ENCODE results near the gene NUDT1.

The NUDT1 gene

GRCh38 chr7:2200584-2200980, 41.4 kb upstream of the NUDT1 start:
- Histone ChIP-seq H2AFZ (ENCODE audit: low read depth, low read length, severe bottlenecking) (no peak overlapping the region), H3K9me3 (ENCODE audit: insufficient read depth, low read length) (peaks cover 3% of the 10 kb centered on the region; the same call in 1 of the 2 replicates), H3K79me2 (ENCODE audit: insufficient read depth, low read length) (no peaks in the 10 kb centered on the region), H3K4me3 (ENCODE audit: insufficient read depth, low read length, poor library complexity, severe bottlenecking) (no peak overlapping the region), H3K4me2 (ENCODE audit: low read depth, low read length, poor library complexity, severe bottlenecking) (no peak overlapping the region), H4K20me1 (ENCODE audit: low read depth, low read length) (no peaks in the 10 kb centered on the region), H3K9me2 (replicated peaks; ENCODE audit: insufficient read depth, low read length) (no peaks in the 10 kb centered on the region), H3K36me3 (ENCODE audit: low read length) (peaks cover 11% of the 10 kb centered on the region), H3K9ac (ENCODE audit: low read length) (no peak overlapping the region), H3F3A (ENCODE audit: insufficient read depth) (no peaks in the 10 kb centered on the region), H3K27ac (ENCODE audit: low read depth, low read length) (no peak overlapping the region), H3K27me3 (ENCODE audit: low read length) (no peaks in the 10 kb centered on the region)
- TF ChIP-seq EZH2phosphoT487 (conservative IDR thresholded peaks at IDR 0.05; ENCODE audit: low read length) = no peak

DNA sequence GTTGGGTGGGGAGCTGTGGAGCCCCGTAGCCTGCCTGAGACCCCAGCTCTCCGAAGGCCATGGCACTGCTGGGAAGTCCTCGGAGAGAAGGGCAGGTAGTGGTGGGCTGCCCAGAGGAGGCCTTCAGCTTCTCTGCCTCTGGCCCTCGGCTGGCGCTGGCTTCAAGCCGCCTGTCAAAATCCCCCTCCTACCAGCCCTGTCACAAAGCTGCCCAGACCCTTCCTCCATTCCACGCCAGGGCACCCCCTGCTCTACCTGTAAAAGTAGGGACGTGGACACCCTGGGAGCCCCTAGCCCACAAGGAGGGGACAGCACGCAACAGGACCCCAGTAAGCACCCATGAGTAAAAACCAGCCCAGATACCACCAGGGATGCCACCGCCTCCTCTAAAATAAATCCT, 40.9 kb upstream of the NUDT1 start:
- no peaks in the 10 kb centered on the region for H3K9me3 ChIP-seq (ENCODE audit: insufficient read depth, low read length)
- no peak overlapping the region for H3K27ac ChIP-seq (ENCODE audit: low read depth, low read length)
- TF ChIP-seq EZH2phosphoT487 (conservative IDR thresholded peaks at IDR 0.05; ENCODE audit: low read length) = no peak
- TF ChIP-seq, protein P1, sequence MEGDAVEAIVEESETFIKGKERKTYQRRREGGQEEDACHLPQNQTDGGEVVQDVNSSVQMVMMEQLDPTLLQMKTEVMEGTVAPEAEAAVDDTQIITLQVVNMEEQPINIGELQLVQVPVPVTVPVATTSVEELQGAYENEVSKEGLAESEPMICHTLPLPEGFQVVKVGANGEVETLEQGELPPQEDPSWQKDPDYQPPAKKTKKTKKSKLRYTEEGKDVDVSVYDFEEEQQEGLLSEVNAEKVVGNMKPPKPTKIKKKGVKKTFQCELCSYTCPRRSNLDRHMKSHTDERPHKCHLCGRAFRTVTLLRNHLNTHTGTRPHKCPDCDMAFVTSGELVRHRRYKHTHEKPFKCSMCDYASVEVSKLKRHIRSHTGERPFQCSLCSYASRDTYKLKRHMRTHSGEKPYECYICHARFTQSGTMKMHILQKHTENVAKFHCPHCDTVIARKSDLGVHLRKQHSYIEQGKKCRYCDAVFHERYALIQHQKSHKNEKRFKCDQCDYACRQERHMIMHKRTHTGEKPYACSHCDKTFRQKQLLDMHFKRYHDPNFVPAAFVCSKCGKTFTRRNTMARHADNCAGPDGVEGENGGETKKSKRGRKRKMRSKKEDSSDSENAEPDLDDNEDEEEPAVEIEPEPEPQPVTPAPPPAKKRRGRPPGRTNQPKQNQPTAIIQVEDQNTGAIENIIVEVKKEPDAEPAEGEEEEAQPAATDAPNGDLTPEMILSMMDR (IDR thresholded peaks at IDR 0.05; ENCODE audit: insufficient read depth, low read length, poor library complexity, severe bottlenecking) = no peak
- H3K4me3 ChIP-seq (ENCODE audit: insufficient read depth, low read length, poor library complexity, severe bottlenecking) = no peak overlapping the region
- no peaks in the 10 kb centered on the region for H4K20me1 ChIP-seq (ENCODE audit: low read depth, low read length)
- H3F3A ChIP-seq (ENCODE audit: insufficient read depth) = no peaks in the 10 kb centered on the region
- no peak overlapping the region for H3K4me2 ChIP-seq (ENCODE audit: low read depth, low read length, poor library complexity, severe bottlenecking)
- H3K27me3 ChIP-seq (ENCODE audit: low read length) = no peaks in the 10 kb centered on the region
- no peaks in the 10 kb centered on the region for H3K79me2 ChIP-seq (ENCODE audit: insufficient read depth, low read length)
- H2AFZ ChIP-seq (ENCODE audit: low read depth, low read length, severe bottlenecking) = no peak overlapping the region
- H3K9me2 ChIP-seq (replicated peaks; ENCODE audit: insufficient read depth, low read length) = no peaks in the 10 kb centered on the region
- no peak overlapping the region for H3K9ac ChIP-seq (ENCODE audit: low read length)
- peaks cover 6% of the 10 kb centered on the region; the same call in 1 of the 2 replicates for H3K36me3 ChIP-seq (ENCODE audit: low read length)

GRCh38 chr7:2201686-2202360, 40.2 kb upstream of the NUDT1 start:
- Histone ChIP-seq H4K20me1 (ENCODE audit: low read depth, low read length) (no peaks in the 10 kb centered on the region), H3K4me3 (ENCODE audit: insufficient read depth, low read length, poor library complexity, severe bottlenecking) (no peak overlapping the region), H3K79me2 (ENCODE audit: insufficient read depth, low read length) (no peaks in the 10 kb centered on the region), H3F3A (ENCODE audit: insufficient read depth) (no peaks in the 10 kb centered on the region), H3K9ac (ENCODE audit: low read length) (no peak overlapping the region), H3K4me2 (ENCODE audit: low read depth, low read length, poor library complexity, severe bottlenecking) (no peak overlapping the region), H3K27ac (ENCODE audit: low read depth, low read length) (no peak overlapping the region), H3K9me3 (ENCODE audit: insufficient read depth, low read length) (no peaks in the 10 kb centered on the region), H2AFZ (ENCODE audit: low read depth, low read length, severe bottlenecking) (no peak overlapping the region), H3K36me3 (ENCODE audit: low read length) (no peaks in the 10 kb centered on the region), H3K9me2 (replicated peaks; ENCODE audit: insufficient read depth, low read length) (no peaks in the 10 kb centered on the region), H3K27me3 (ENCODE audit: low read length) (no peaks in the 10 kb centered on the region)
- TF ChIP-seq, protein P1 (IDR thresholded peaks at IDR 0.05; ENCODE audit: insufficient read depth, low read length, poor library complexity, severe bottlenecking) = no peak
- TF ChIP-seq EZH2phosphoT487 (conservative IDR thresholded peaks at IDR 0.05; ENCODE audit: low read length) = no peak

- Histone ChIP-seq H3K4me2 (ENCODE audit: low read depth, low read length, poor library complexity, severe bottlenecking) (no peak overlapping the region), H3K36me3 (ENCODE audit: low read length) (no peaks in the 10 kb centered on the region), H2AFZ (ENCODE audit: low read depth, low read length, severe bottlenecking) (no peak overlapping the region), H3K27ac (ENCODE audit: low read depth, low read length) (no peak overlapping the region), H4K20me1 (ENCODE audit: low read depth, low read length) (no peaks in the 10 kb centered on the region), H3K9me2 (replicated peaks; ENCODE audit: insufficient read depth, low read length) (no peaks in the 10 kb centered on the region), H3K9me3 (ENCODE audit: insufficient read depth, low read length) (no peaks in the 10 kb centered on the region), H3K9ac (ENCODE audit: low read length) (no peak overlapping the region), H3K79me2 (ENCODE audit: insufficient read depth, low read length) (no peaks in the 10 kb centered on the region), H3K4me3 (ENCODE audit: insufficient read depth, low read length, poor library complexity, severe bottlenecking) (no peak overlapping the region), H3F3A (ENCODE audit: insufficient read depth) (no peaks in the 10 kb centered on the region), H3K27me3 (ENCODE audit: low read length) (no peaks in the 10 kb centered on the region)
- TF ChIP-seq EZH2phosphoT487 (conservative IDR thresholded peaks at IDR 0.05; ENCODE audit: low read length) = no peak
- TF ChIP-seq, protein P1 (IDR thresholded peaks at IDR 0.05; ENCODE audit: insufficient read depth, low read length, poor library complexity, severe bottlenecking) = no peak
Measured at GRCh38 chr7:2202361-2202761, 39.7 kb upstream of the NUDT1 start.

All from SU-DHL-6 (cell line).